ENCODE data around the gene SLC16A2. TPM values are rescaled to one million over a fixed set of nuclear protein-coding genes. Genes with fewer than 3 reads are reported as not detected.
"Not testable (repeated sequence)": the region's sequence is repeated elsewhere in the genome, so short reads cannot be mapped to it uniquely, and the experiment has no call there.

Gene SLC16A2
- total RNA-seq, 2 donors from 2014 or later: 11.9 to 18.4 TPM

- no peak for DNase-seq (ENCODE audit: low spot score)
- intact Hi-C loops (cut with DNase I): no loop called here
Observed at GRCh38 chrX:74493806-74494205, 72.5 kb downstream of the SLC16A2 start.

DNA sequence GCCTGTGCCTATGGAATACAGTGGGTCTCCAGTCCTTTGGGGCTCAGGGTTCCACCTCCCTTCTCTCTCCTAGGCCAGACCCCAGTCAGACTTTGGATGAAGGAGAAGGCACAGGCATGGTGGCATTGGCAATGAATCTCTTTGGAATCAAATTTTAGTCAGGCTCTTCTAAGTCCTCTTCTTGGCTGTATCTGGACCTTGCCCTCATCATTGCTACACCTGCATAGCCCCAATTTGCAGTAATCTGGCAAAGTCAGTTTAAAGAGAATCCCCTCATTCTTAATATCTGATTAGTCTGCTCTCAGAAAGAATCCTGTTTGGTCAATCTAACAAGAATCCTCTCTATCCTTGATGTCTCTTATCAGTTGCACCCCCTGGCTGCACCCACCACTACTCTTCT is 77.6 kb downstream of the SLC16A2 start:
- intact Hi-C loops (cut with DNase I): no loop called here

GRCh38 chrX:74500067-74500466 is 78.8 kb downstream of the SLC16A2 start:
- intact Hi-C loops (cut with DNase I): no loop called here
- no peak for DNase-seq (ENCODE audit: low spot score)

More for the DNA sequence above, 77.6 kb downstream of the SLC16A2 start:
- DNase-seq (ENCODE audit: low spot score): no peak

GRCh38 chrX:74500555-74500954 is 79.3 kb downstream of the SLC16A2 start:
- intact Hi-C loops (cut with DNase I): no loop called here
- no peak for DNase-seq (ENCODE audit: low spot score)

- intact Hi-C loops (cut with DNase I): no loop called here
Observed at GRCh38 chrX:74505437-74505836, 84.1 kb downstream of the SLC16A2 start.

GRCh38 chrX:74506317-74507115 is 85.2 kb downstream of the SLC16A2 start:
- intact Hi-C loops (cut with DNase I): no loop called here
- DNase-seq (ENCODE audit: low spot score): no peak

More at GRCh38 chrX:74505437-74505836, 84.1 kb downstream of the SLC16A2 start:
- no peak for DNase-seq (ENCODE audit: low spot score)

DNA sequence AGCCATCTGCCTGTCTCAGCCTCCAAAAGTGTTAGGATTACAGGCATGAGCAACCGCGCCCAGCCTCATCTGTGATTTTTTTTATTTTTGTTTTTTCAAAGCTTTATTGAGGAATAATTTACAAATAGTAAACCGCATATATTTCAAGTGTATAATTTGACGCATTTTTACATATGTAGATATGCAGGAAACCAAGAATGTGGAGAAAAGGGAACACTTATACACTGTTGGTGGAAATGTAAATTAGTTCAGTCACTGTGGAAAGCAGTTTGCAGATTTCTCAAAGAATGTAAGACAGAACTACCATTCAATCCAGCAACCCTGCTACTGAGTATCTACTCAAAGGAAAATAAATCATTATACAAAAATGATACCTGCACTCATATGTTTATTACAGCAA is 85.9 kb downstream of the SLC16A2 start:
- intact Hi-C loops (cut with DNase I): no loop called here
- DNase-seq (ENCODE audit: low spot score): no peak

DNA sequence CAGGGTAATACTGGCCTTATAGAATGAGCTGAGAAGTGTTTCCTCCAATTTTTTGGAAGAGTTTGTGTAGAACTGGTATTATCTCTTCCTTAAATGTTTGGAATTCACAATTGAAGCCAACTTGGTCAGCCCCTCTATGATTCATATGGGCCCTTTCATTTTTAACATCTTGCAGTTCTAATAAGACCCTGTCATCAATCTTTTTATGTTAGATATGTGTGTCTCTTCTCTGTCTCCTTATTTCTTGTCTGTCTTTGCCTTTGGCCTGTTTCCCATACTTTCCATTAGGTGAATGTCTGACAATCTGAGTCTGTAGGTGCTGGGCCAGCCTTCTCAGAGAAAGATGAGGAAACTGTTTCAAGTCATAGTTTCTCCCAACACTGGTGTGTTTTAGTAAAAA is 88.7 kb downstream of the SLC16A2 start:
- no peak for DNase-seq (ENCODE audit: low spot score)
- intact Hi-C loops (cut with DNase I): no loop called here

- intact Hi-C loops (cut with DNase I): no loop called here
- no peak for DNase-seq (ENCODE audit: low spot score)
Observed at GRCh38 chrX:74510401-74510800, 89.1 kb downstream of the SLC16A2 start.

DNA sequence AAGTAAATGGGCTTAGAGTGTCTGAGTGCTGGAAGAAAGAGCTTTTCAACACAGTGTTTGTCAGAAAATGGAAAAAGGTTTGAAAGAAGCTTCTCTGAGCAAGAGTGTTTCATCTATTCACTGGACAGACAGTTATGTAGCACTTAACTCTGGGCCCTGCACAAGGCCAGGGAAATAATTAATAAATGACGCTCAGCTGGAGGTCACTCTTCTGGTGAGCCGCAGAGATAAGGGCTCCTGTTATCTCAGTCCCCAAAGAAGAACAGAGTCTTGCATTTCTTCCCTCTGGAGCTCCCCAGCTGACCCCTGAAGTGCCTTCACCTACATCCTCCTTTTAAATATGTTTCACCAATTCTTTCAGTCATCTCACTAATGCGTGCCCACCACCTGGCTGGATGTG is 90.4 kb downstream of the SLC16A2 start:
- intact Hi-C loops (cut with DNase I): no loop called here

DNA sequence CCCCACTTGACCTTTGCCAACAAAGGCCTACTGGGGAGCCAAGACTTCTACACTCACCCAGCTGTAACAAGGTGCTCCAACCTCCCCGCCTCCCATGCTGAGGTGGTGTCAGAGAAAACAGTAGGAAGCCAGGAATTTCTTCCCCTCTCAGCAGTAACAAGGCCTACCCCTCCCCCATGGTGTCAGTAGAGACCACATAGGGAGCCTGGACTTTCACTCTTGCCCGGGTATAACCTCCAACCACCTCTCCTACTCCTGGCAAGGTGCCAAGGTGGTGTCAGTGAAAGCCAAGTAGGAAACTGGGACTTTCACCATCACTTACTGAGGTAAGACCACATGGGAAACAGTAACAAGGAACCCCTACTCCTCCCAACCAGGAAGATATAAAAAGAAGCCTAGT is 93.1 kb downstream of the SLC16A2 start:
- DNase-seq (ENCODE audit: low spot score): no peak
- intact Hi-C loops (cut with DNase I): no loop called here

More for the DNA sequence above, 90.4 kb downstream of the SLC16A2 start:
- no peak for DNase-seq (ENCODE audit: low spot score)

- intact Hi-C loops (cut with DNase I): no loop called here
- no peak for DNase-seq (ENCODE audit: low spot score)
Observed at GRCh38 chrX:74515356-74515755, 94.1 kb downstream of the SLC16A2 start.

GRCh38 chrX:74516013-74516412 is 94.7 kb downstream of the SLC16A2 start:
- DNase-seq (ENCODE audit: low spot score); intact Hi-C loops (cut with DNase I): not testable (repeated sequence)

DNA sequence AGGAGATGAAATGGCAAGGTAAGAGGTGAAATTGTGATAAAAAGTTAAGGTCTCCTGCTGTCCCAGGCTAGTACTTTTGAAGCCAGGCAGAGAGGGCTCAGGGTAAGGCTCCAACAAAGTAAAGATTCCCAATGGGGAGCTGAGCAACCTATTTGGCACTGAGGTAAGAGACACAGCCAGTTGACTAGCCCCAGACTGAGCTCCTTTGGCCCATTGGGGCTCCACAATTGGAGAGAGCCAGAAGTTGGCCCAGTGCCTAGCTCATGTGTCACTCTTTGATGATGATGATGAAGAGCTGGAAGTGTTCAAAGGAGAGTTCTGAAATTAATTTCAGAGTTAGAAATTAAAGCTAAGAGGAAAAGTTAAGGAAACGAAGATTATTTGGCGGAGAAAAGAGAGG is 98.6 kb downstream of the SLC16A2 start:
- DNase-seq (ENCODE audit: low spot score): no peak
- intact Hi-C loops (cut with DNase I): no loop called here

DNA sequence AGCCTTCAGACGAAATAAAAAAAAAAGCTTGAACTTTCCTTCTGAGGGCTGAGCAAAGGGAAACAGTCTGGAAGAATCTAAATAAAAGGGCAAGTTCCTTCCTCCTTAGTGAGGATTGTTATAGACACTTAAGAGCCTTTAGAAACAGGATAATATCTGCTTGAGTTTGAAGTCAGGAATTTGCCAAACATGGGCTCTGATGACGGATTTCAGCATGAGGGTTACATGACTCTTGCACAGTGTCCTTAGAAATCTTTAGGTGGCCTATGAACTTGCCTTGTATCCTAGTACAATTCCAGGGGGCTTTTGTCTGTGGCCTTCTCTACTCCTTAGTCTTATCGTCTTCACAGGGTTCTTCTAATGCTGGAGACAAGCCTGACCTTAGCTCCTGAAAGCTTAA is 99.0 kb downstream of the SLC16A2 start:
- DNase-seq (ENCODE audit: low spot score): no peak
- intact Hi-C loops (cut with DNase I): no loop called here

DNA sequence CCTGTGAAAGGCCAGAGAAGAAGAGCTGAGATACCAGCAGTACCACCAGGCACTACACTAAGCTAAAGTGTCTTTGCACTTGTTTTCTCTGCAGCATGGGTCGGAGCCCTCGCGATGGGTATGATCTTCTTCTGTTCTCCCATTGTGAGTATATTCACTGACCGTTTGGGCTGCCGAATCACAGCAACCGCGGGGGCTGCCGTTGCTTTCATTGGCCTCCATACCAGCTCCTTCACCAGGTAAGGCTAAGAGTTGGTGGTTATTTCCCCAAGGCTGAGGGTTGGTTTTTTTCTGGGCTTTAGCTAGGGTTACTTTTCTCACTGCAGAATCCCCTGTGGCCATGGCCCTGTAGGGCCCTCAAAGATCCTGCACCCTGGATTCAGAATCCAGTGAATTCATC is 99.6 kb downstream of the SLC16A2 start:
- no peak for DNase-seq (ENCODE audit: low spot score)
- intact Hi-C loops (cut with DNase I): no loop called here

DNA sequence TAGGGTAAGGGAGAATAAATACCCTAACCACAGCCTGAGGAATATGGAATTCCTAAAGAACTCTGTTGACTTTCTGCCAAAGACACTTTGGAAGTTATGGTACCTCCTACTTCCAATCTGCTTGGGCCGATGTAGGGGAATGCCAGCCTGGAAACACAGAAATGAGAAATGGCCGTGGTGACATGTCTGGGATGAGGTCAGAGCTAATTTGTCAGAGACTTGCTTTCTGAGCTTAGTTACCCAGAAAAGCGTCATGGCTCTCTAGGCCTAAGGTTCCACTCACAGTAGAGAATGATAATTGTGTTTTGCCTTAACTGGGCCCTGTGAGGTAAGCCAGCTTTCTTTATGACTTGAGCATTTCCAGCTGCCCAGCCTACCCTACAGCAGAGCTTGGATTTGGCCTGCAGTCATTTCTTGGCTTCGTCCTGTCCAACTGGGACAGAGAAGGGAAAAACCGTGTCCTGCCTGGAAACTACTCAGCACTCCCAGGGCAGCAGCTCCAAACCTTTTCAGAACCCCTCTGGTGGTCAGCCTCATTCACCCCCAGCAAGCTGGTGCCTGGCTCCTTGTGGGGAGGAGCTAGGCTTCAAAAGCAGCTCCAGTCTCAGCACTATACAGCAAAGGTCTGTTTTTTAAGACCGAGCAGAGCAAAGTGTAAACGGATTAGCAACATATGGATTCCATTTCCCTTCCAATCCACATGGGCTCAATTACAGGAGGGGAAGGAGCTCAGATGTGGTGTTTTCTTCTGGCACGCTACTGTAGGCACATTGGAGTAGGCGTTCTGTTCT is 100.9 kb downstream of the SLC16A2 start:
- intact Hi-C loops (cut with DNase I): no loop called here
- no peak for DNase-seq (ENCODE audit: low spot score)

- intact Hi-C loops (cut with DNase I): no loop called here
- DNase-seq (ENCODE audit: low spot score): no peak
Observed at GRCh38 chrX:74523224-74523623, 101.9 kb downstream of the SLC16A2 start.

GRCh38 chrX:74523870-74524735 is 102.8 kb downstream of the SLC16A2 start:
- DNase-seq (ENCODE audit: low spot score): no peak
- intact Hi-C loops (cut with DNase I): no loop called here

- intact Hi-C loops (cut with DNase I): no loop called here
Observed at GRCh38 chrX:74525116-74525515, 103.8 kb downstream of the SLC16A2 start.

More at GRCh38 chrX:74525116-74525515, 103.8 kb downstream of the SLC16A2 start:
- no peak for DNase-seq (ENCODE audit: low spot score)

Measured in posterior vena cava (tissue), 2 donors.